Measurements from ENCODE around the gene PGM2L1.

GRCh38 chr11:74318241-74318932 is 79.8 kb downstream of the PGM2L1 start:
- TF ChIP-seq MYC (IDR thresholded peaks at IDR 0.05; ENCODE audit: low read depth, low read length) (no peak), CTCF (IDR thresholded peaks at IDR 0.05; ENCODE audit: low read depth, low read length) (no peak)

Measured in NB4 (cell line).